Heart right ventricle (tissue), 16 donors: ENCODE measurements around the gene NIPBL. TPM values are rescaled to one million over a fixed set of nuclear protein-coding genes. Genes with fewer than 3 reads are reported as not detected.

Source experiments
- ATAC-seq, 8 donors: fragments of 200-7000 bp; cut with Tn5 transposase; one replicate each; pipeline ENCODE4 v1.9.1; 2020; ENCODE audit warnings: mild to moderate bottlenecking in 8 of 8, moderate library complexity in 8 of 8, moderate number of reproducible peaks in 1 of 8
- DNase-seq, 2 donors: peaks; one replicate each; pipeline ENCODE4 v3.0.0-alpha.2; 2020
- H3K27ac ChIP-seq, 10 donors: fragments of 200-600 bp; sonication (generic) in 2 of 10; one replicate each; pipeline versions ENCODE4 v1.5.0 to v1.8.0; 2020 to 2022; ENCODE audit warnings: mild to moderate bottlenecking in 3 of 10
- H3K27me3 ChIP-seq, 7 donors: fragments of 200-600 bp; one replicate each; pipeline ENCODE4 v1.8.0; 2021 to 2022; ENCODE audit warnings: mild to moderate bottlenecking in 2 of 7
- H3K36me3 ChIP-seq, 9 donors: fragments of 200-600 bp; sonication (generic) in 1 of 9; one replicate each; pipeline versions ENCODE4 v1.5.0 to v1.8.0; 2020 to 2022; ENCODE audit warnings: mild to moderate bottlenecking in 2 of 9
- H3K4me1 ChIP-seq, 9 donors: fragments of 200-600 bp; sonication (generic) in 1 of 9; one replicate each; pipeline versions ENCODE4 v1.5.0 to v1.8.0; 2020 to 2022; ENCODE audit warnings: mild to moderate bottlenecking in 4 of 9
- H3K4me3 ChIP-seq, 10 donors: fragments of 200-600 bp; sonication (generic) in 2 of 10; one replicate each; pipeline versions ENCODE4 v1.5.0 to v1.8.0; 2020 to 2022; ENCODE audit warnings: mild to moderate bottlenecking in 7 of 10, moderate library complexity in 2 of 10
- H3K9me3 ChIP-seq, 11 donors: fragments of 200-600 bp in 10 of 11; sonication (generic) in 2 of 11; one replicate each; pipeline versions ENCODE4 v1.5.0 to v1.8.0; 2013 to 2022; ENCODE audit warnings: mild to moderate bottlenecking in 2 of 11, control low read depth in 1 of 11, moderate library complexity in 1 of 11
- CTCF ChIP-seq, 9 donors: fragments of 200-600 bp; sonication (generic) in 2 of 9; IDR thresholded peaks; one replicate each; pipeline versions ENCODE4 v1.5.0 to v1.8.0; 2021 to 2022; ENCODE audit warnings: antibody characterized with exemption in 9 of 9, mild to moderate bottlenecking in 5 of 9, moderate library complexity in 1 of 9
- WGBS, 2 donors: extraction: QIAGEN DNeasy Blood & Tissue Kit; methylation state at CpG; one replicate each; pipeline ENCODE4 v1.1.7; 2013; ENCODE audit warnings: inconsistent platforms in 1 of 2; 5-methylcytosine and 5-hydroxymethylcytosine counted together
- intact Hi-C, 10 donors: fragments of 100-400 bp; cut with DNase I; formaldehyde crosslinking; loops; one replicate each; pipeline versions ENCODE4 v1.11.1 to v1.14.2; 2022
- polyA plus RNA-seq, 2 donors: library from polyadenylated mRNA; stranded (reverse); fragments of 200-250 nt; gene quantifications; one replicate each; pipeline ENCODE4 v1.2.3, GENCODE V29; 2013
- total RNA-seq, 10 donors: library from RNA; stranded (reverse); fragmentation: NEBNext Ultra II Directional in 3 of 10; extraction: Animal tissue kit (Norgen Biotek cat#: 25700) in 3 of 10; gene quantifications; one replicate each; pipeline versions ENCODE4 v1.2.1 to v1.2.4, GENCODE V29; 2021 to 2023
- donor health status: Arrhythmogenic right ventricular cardiomyopathy.
- donor health status: ischemic (EF 13 %, LVEDD 7.1; RV severe dilation, severe dysfunction).
- donor health status: healthy with polysubstance abuse.
- donor health status: DM: no; HTN: yes; CAD: no.
- donor health status: DM: no; HTN: no; CAD: no.
- donor health status: ischemic (EF 25% LVEDD 6.9; RV normal size, moderate dysfunction).
- donor health status: ischemic (EF 25% LVEDD 5.7; RV mildly dilated, moderate dysfunction).
- donor health status: healthy.
- donor health status: DM: yes; HTN: yes; CAD: no.
- donor health status: Ischemic cardiomyopathy.
- donor health status: ischemic (EF 35%, LVEDD 5.7; RV mildly dilated, moderate dysfunction).
- donor health status: nonischemic (EF 11% LVEDD 7.7; RV severe dilation, severe dysfunction).
- donor health status: DM: yes; HTN: yes; CAD: no.
- donor health status: PGD.
- donor health status: ischemic (EF 29% LVEDD 5.4; RV normal size, mild dysfunction).
- donor health status: nonischemic (EF 23%, LVEDD 6.1; RV moderate dilation, normal function).

Gene NIPBL
- total and polyA plus RNA-seq, 12 donors, result 9.9 to 52.3 (median 43.3) TPM

GRCh38 chr5:37015795-37016666, 139.5 kb downstream of the NIPBL start:
- H3K4me3 ChIP-seq, result no peak overlapping the region
- no peak for TF ChIP-seq CTCF (IDR thresholded peaks at IDR 0.05)
- no peaks in the 10 kb centered on the region for H3K4me1 ChIP-seq
- WGBS, 2 donors, result 93 to 95% methylated on average over 2 of the region's 2 CpGs
- DNase-seq (no peak), ATAC-seq (no peak)
- no peak overlapping the region for H3K27ac ChIP-seq
- no peaks in the 10 kb centered on the region for H3K9me3 ChIP-seq
- H3K27me3 ChIP-seq, result no peaks in the 10 kb centered on the region
- intact Hi-C loops, result no loop called here
- H3K36me3 ChIP-seq, result peaks cover 0 to 90% (median 56%) of the 10 kb centered on the region in 9 donors

GRCh38 chr5:37028910-37029309, 152.3 kb downstream of the NIPBL start:
- no peak for TF ChIP-seq CTCF (IDR thresholded peaks at IDR 0.05)
- no peaks in the 10 kb centered on the region for H3K27me3 ChIP-seq
- ATAC-seq, result no peak
- intact Hi-C loops, result loop anchor here in 1 of 10 donors (10.0 kb wide), 1 partner anchor 276 kb away; no protein-coding TSS in a partner anchor
- H3K9me3 ChIP-seq, result no peaks in the 10 kb centered on the region
- peaks cover 0 to 97% (median 42%) of the 10 kb centered on the region in 9 donors for H3K36me3 ChIP-seq
- no peak for DNase-seq
- no peak overlapping the region for H3K4me3 ChIP-seq
- WGBS, 2 donors, result 88 to 97% methylated on average over 1 of the region's 1 CpG
- H3K4me1 ChIP-seq, result no peaks in the 10 kb centered on the region
- no peak overlapping the region for H3K27ac ChIP-seq

- Histone ChIP-seq H3K4me3 (no peak overlapping the region), H3K9me3 (no peaks in the 10 kb centered on the region), H3K27me3 (no peaks in the 10 kb centered on the region), H3K36me3 (peaks cover 0 to 97% (median 37%) of the 10 kb centered on the region in 9 donors), H3K27ac (no peak overlapping the region), H3K4me1 (no peaks in the 10 kb centered on the region)
- intact Hi-C loops, result loop anchor here in 1 of 10 donors (10.0 kb wide), 1 partner anchor 275 kb away; no protein-coding TSS in a partner anchor
- no peak for TF ChIP-seq CTCF (IDR thresholded peaks at IDR 0.05)
- DNase-seq (no peak), ATAC-seq (no peak)
- 98 to 100% methylated on average over 1 of the region's 1 CpG for WGBS, 2 donors
Measured at GRCh38 chr5:37029436-37029835, 152.9 kb downstream of the NIPBL start.

GRCh38 chr5:37034955-37035354, 158.4 kb downstream of the NIPBL start:
- no peaks in the 10 kb centered on the region for H3K9me3 ChIP-seq
- 81 to 86% methylated on average over 6 of the region's 6 CpGs for WGBS, 2 donors
- no peak overlapping the region for H3K27ac ChIP-seq
- peaks cover 0 to 93% (median 16%) of the 10 kb centered on the region in 9 donors for H3K36me3 ChIP-seq
- no peak overlapping the region for H3K4me3 ChIP-seq
- ATAC-seq (no peak), DNase-seq (no peak)
- no peaks in the 10 kb centered on the region for H3K27me3 ChIP-seq
- intact Hi-C loops, result no loop called here
- no peak for TF ChIP-seq CTCF (IDR thresholded peaks at IDR 0.05)
- no peaks in the 10 kb centered on the region for H3K4me1 ChIP-seq
